Gastroesophageal sphincter (tissue), 3 donors: ENCODE results near the gene MINDY2.

ENCODE experiments used
- CTCF ChIP-seq, 4 experiments: fragments of 200-600 bp in 2 of 4; fragments of 450-650 bp in 2 of 4; sonication (generic) in 1 of 4; IDR thresholded peaks; one replicate each; pipeline ENCODE4 v1.5.1; 2017 to 2019; ENCODE audit warnings: antibody characterized with exemption in 4 of 4, mild to moderate bottlenecking in 2 of 4, moderate library complexity in 2 of 4
- EP300 ChIP-seq: sonication (generic); formaldehyde crosslinking; IDR thresholded peaks from one replicate; pipeline ENCODE4 v1.6.1; 2017; ENCODE audit warnings: antibody characterized with exemption, mild to moderate bottlenecking
- POLR2A ChIP-seq, 2 donors: fragments of 450-650 bp; IDR thresholded peaks; one replicate each; pipeline ENCODE4 v1.6.1; 2017; ENCODE audit warnings: antibody characterized with exemption in 2 of 2, mild to moderate bottlenecking in 2 of 2, moderate library complexity in 1 of 2

- no peak for TF ChIP-seq EP300
- no peak for TF ChIP-seq CTCF (IDR thresholded peaks at IDR 0.05)
- TF ChIP-seq POLR2A (IDR thresholded peaks at IDR 0.05) = no peak
Measured at GRCh38 chr15:58852347-58852746, 81.2 kb downstream of the MINDY2 start.
